CD4-positive, alpha-beta T cell (primary cell): ENCODE data around the gene KPTN. TPM values are rescaled to one million over a fixed set of nuclear protein-coding genes. Genes with fewer than 3 reads are reported as not detected.
A peak's percentile ranks its signal among the peaks of the same experiment; 100 is the strongest.

Experiments
- ATAC-seq: fragments of 200-7000 bp; cut with Tn5 transposase; one replicate; pipeline ENCODE4 v1.10.0; 2022; ENCODE audit warnings: mild to moderate bottlenecking; ENCODE audit not compliant: poor library complexity
- CTCF ChIA-PET: fragments of 350-600 bp; sonication (Branson Sonifier 250); formaldehyde crosslinking; loops from one replicate; lab custom pipeline; 2021; ENCODE audit warnings: antibody characterized with exemption, inconsistent platforms; lab: Charles Lee
- POLR2A ChIA-PET: fragments of 350-600 bp; sonication (Branson Sonifier 250); formaldehyde crosslinking; loops from one replicate; lab custom pipeline; 2021; ENCODE audit warnings: antibody characterized with exemption, inconsistent platforms; lab: Charles Lee
- DNase-seq, 14 experiments: peaks; one replicate each; pipeline ENCODE4 v3.0.0-alpha.2; 2013 to 2020; ENCODE audit warnings: mixed read lengths in 2 of 14
- H3K27ac ChIP-seq, 2 donors: one replicate each; pipeline versions ENCODE4 v1.5.1 to v1.7.0; 2013; ENCODE audit warnings: low read length in 2 of 2, low read depth in 1 of 2, mild to moderate bottlenecking in 1 of 2
- H3K27me3 ChIP-seq, 2 experiments: 1 replicate in 1 of 2; 2 replicates in 1 of 2; pipeline versions ENCODE4 v1.6.1 to v1.7.0; 2013; ENCODE audit warnings: low read length in 2 of 2, control low read depth in 1 of 2, mild to moderate bottlenecking in 1 of 2, moderate library complexity in 1 of 2; ENCODE audit not compliant: insufficient read depth in 2 of 2, control insufficient read depth in 1 of 2
- H3K36me3 ChIP-seq: one replicate; pipeline ENCODE4 v1.6.1; 2013; ENCODE audit warnings: low read length, control low read depth; ENCODE audit not compliant: insufficient read depth
- H3K4me1 ChIP-seq: one replicate; pipeline ENCODE4 v1.6.1; 2013; ENCODE audit warnings: low read length, control low read depth; ENCODE audit not compliant: insufficient read depth
- H3K4me3 ChIP-seq: one replicate; pipeline ENCODE4 v1.5.1; 2013; ENCODE audit warnings: mild to moderate bottlenecking, low read length, moderate library complexity
- H3K9me3 ChIP-seq, 2 experiments: 1 replicate in 1 of 2; 2 replicates in 1 of 2; pipeline versions ENCODE4 v1.6.1 to v1.7.0; 2013; ENCODE audit warnings: low read length in 2 of 2, mild to moderate bottlenecking in 2 of 2, control low read depth in 1 of 2, moderate library complexity in 1 of 2; ENCODE audit not compliant: control insufficient read depth in 1 of 2, insufficient read depth in 1 of 2
- H3K27ac Mint-ChIP-seq: one replicate; pipeline ENCODE4 v1.8.0; 2020; ENCODE audit warnings: mixed read lengths
- H3K27me3 Mint-ChIP-seq: one replicate; pipeline ENCODE4 v1.8.0; 2021; ENCODE audit warnings: mixed read lengths
- H3K36me3 Mint-ChIP-seq: one replicate; pipeline ENCODE4 v1.8.0; 2021; ENCODE audit warnings: low read depth, mixed read lengths
- H3K4me1 Mint-ChIP-seq: one replicate; pipeline ENCODE4 v1.8.0; 2021; ENCODE audit warnings: low read depth, mixed read lengths
- H3K4me3 Mint-ChIP-seq: one replicate; pipeline ENCODE4 v1.8.0; 2020; ENCODE audit warnings: mild to moderate bottlenecking, mixed read lengths
- H3K9me3 Mint-ChIP-seq: one replicate; pipeline ENCODE4 v1.8.0; 2020; ENCODE audit warnings: mixed read lengths
- intact Hi-C, 2 experiments: fragments of 100-400 bp; cut with DNase I in 1 of 2; cut with micrococcal nuclease in 1 of 2; formaldehyde crosslinking; loops; one replicate each; pipeline versions ENCODE4 v1.15.1 to v1.9.0; 2023 to 2025; cut with DNase I, micrococcal nuclease
- total RNA-seq, 174 experiments: library from RNA in 2 of 174; stranded (reverse) in 2 of 174; gene quantifications; one replicate each; pipeline ENCODE4 v1.2.3 and lab custom pipeline; 2021 to 2026
- TF ChIP-seq, protein P1 (sequence below): fragments of 200-600 bp; IDR thresholded peaks from one replicate; pipeline ENCODE4 v1.8.0; 2022; ENCODE audit warnings: antibody characterized with exemption, mild to moderate bottlenecking

The KPTN gene
- total RNA-seq, 2 experiments from 2014 or later = 3.6 to 4.5 TPM

DNA sequence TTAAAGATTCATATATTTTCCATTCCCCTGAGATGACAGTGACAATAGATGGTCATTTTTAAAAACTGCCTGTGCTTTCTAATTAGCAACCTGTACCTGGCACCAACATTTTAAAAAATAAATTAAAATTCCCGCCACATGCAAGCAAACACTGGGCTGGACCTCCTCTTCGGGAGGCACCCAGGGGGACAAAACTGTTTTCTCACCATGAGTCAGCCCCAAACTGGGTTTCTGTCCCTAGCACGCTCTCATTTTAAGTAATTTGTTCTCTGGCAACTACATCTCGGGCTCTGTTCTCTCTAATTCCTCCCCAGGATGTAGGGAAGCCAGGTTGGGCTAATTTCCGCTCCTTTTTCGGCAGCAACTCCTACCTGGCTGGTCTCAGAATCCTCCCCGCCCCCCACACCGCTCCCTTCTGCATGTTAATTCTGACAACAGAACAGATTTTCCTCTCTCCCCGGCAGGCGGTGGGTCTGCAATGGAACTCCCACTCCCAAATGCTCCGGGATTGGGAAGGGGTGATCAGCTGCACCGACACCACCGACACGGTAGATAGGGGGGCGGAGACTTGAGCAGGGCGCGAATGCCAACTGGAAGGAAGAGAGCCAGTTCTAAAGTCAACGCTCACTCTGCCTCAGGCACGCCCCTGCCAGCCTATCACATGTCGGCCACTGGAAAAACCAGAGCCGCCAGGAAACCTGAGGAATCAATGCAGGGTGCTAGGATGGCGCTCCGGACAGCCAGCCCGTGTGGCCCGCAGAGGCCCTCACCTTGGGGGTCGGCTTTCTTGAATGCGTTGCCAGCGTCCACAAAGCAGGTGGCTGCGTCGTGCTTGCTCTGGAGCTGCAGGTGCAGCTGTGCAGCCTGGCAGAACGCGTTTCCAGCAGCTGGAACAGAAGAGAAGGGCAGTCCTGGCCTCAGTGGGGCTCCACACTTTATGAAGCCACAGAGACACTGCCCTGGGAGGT is 16.1 kb upstream of the KPTN start:
- no peak for ATAC-seq
- H3K4me1 Mint-ChIP-seq = peaks cover 19% of the 10 kb centered on the region
- H3K27me3 Mint-ChIP-seq = no peaks in the 10 kb centered on the region

GRCh38 chr19:47499371-47499770 is 15.4 kb upstream of the KPTN start:
- TF ChIP-seq, protein P1, sequence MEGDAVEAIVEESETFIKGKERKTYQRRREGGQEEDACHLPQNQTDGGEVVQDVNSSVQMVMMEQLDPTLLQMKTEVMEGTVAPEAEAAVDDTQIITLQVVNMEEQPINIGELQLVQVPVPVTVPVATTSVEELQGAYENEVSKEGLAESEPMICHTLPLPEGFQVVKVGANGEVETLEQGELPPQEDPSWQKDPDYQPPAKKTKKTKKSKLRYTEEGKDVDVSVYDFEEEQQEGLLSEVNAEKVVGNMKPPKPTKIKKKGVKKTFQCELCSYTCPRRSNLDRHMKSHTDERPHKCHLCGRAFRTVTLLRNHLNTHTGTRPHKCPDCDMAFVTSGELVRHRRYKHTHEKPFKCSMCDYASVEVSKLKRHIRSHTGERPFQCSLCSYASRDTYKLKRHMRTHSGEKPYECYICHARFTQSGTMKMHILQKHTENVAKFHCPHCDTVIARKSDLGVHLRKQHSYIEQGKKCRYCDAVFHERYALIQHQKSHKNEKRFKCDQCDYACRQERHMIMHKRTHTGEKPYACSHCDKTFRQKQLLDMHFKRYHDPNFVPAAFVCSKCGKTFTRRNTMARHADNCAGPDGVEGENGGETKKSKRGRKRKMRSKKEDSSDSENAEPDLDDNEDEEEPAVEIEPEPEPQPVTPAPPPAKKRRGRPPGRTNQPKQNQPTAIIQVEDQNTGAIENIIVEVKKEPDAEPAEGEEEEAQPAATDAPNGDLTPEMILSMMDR = no peak
- Histone ChIP-seq H3K9me3 (no peaks in the 10 kb centered on the region), H3K27ac (no peak overlapping the region), H3K36me3 (peaks cover 79% of the 10 kb centered on the region), H3K27me3 (no peaks in the 10 kb centered on the region), H3K4me1 (peaks cover 2% of the 10 kb centered on the region), H3K4me3 (no peak overlapping the region)
- peaks cover 73% of the 10 kb centered on the region for H3K36me3 Mint-ChIP-seq
- peaks cover 16% of the 10 kb centered on the region for H3K4me1 Mint-ChIP-seq
- ATAC-seq (no peak), DNase-seq (no peak)
- H3K27me3 Mint-ChIP-seq = no peaks in the 10 kb centered on the region
- ChIA-PET POLR2A (no interaction called here), CTCF (interaction anchor here (1.4 to 2.3 kb wide), 2 partner anchors 15 to 16 kb away, joined by 4 to 5 read pairs; partner anchors contain the start of genes KPTN and NAPA)
- no peaks in the 10 kb centered on the region for H3K9me3 Mint-ChIP-seq
- no peak overlapping the region for H3K27ac Mint-ChIP-seq
- H3K4me3 Mint-ChIP-seq = no peak overlapping the region
- intact Hi-C loops = no loop called here

More for the DNA sequence above, 16.1 kb upstream of the KPTN start:
- POLR2A ChIA-PET = interaction anchor here (1.4 kb wide), 1 partner anchor 15 kb away, joined by 3 read pairs; the partner anchor contains the start of gene NAPA
- no peak overlapping the region for H3K4me3 Mint-ChIP-seq
- Histone ChIP-seq H3K9me3 (no peaks in the 10 kb centered on the region), H3K27ac (no peak overlapping the region), H3K4me3 (no peak overlapping the region), H3K36me3 (peaks cover 85% of the 10 kb centered on the region), H3K4me1 (peaks cover 2% of the 10 kb centered on the region), H3K27me3 (no peaks in the 10 kb centered on the region)
- TF ChIP-seq, protein P1 = no peak
- H3K36me3 Mint-ChIP-seq = peaks cover 79% of the 10 kb centered on the region
- intact Hi-C loops = no loop called here
- H3K27ac Mint-ChIP-seq = no peak overlapping the region
- no peaks in the 10 kb centered on the region for H3K9me3 Mint-ChIP-seq
- CTCF ChIA-PET = interaction anchor here (1.4 to 2.3 kb wide), 2 partner anchors 15 to 16 kb away, joined by 4 to 5 read pairs; partner anchors contain the start of genes KPTN and NAPA
- no peak for DNase-seq

GRCh38 chr19:47498561-47498960 is 14.5 kb upstream of the KPTN start:
- H3K27ac Mint-ChIP-seq = peak overlapping the region; percentile 24
- H3K4me3 ChIP-seq = no peak overlapping the region
- ChIA-PET CTCF (interaction anchor here (2.3 kb wide), 1 partner anchor 15 kb away, joined by 5 read pairs; the partner anchor contains the start of gene KPTN), POLR2A (no interaction called here)
- no peak overlapping the region for H3K27ac ChIP-seq
- ATAC-seq (no peak), DNase-seq (no peak)
- H3K27me3 ChIP-seq = no peaks in the 10 kb centered on the region
- no peaks in the 10 kb centered on the region for H3K9me3 Mint-ChIP-seq
- H3K36me3 Mint-ChIP-seq = peaks cover 71% of the 10 kb centered on the region
- peaks cover 2% of the 10 kb centered on the region for H3K4me1 ChIP-seq
- H3K4me1 Mint-ChIP-seq = peaks cover 16% of the 10 kb centered on the region
- intact Hi-C loops = no loop called here
- TF ChIP-seq, protein P1 = no peak
- no peak overlapping the region for H3K4me3 Mint-ChIP-seq
- no peaks in the 10 kb centered on the region for H3K27me3 Mint-ChIP-seq
- peaks cover 77% of the 10 kb centered on the region for H3K36me3 ChIP-seq
- no peaks in the 10 kb centered on the region for H3K9me3 ChIP-seq
